Transverse colon (tissue), 4 donors: Measurements from ENCODE around the gene POLR3G. TPM values are rescaled to one million over a fixed set of nuclear protein-coding genes. Genes with fewer than 3 reads are reported as not detected.

Experiments used
- DNase-seq: peaks from one replicate; pipeline ENCODE4 v3.0.0-alpha.2; 2019
- H3K27ac ChIP-seq, 4 donors: fragments of 200-600 bp; sonication (generic); 2 replicates each; pipeline ENCODE4 v1.5.1; 2016 to 2018; ENCODE audit warnings: inconsistent platforms in 4 of 4
- H3K27me3 ChIP-seq: fragments of 200-600 bp; sonication (generic); 2 replicates; pipeline ENCODE4 v1.5.1; 2017; ENCODE audit warnings: inconsistent platforms
- H3K36me3 ChIP-seq, 4 donors: fragments of 200-600 bp; sonication (generic); 2 replicates each; pipeline ENCODE4 v1.5.1; 2017 to 2019; ENCODE audit warnings: inconsistent platforms in 4 of 4
- H3K4me1 ChIP-seq, 4 donors: fragments of 200-600 bp; sonication (generic); 2 replicates each; pipeline ENCODE4 v1.5.1; 2017 to 2020; ENCODE audit warnings: inconsistent platforms in 4 of 4
- H3K4me3 ChIP-seq, 4 donors: fragments of 200-600 bp; sonication (generic); 1 replicate in 1 of 4; 2 replicates in 3 of 4; pipeline versions ENCODE4 v1.5.1 to v1.6.1; 2017 to 2019; ENCODE audit warnings: inconsistent platforms in 4 of 4
- H3K9me3 ChIP-seq, 2 donors: fragments of 200-600 bp; sonication (generic); 2 replicates each; pipeline ENCODE4 v1.5.1; 2017 to 2019; ENCODE audit warnings: inconsistent platforms in 2 of 2
- EP300 ChIP-seq: sonication (generic); formaldehyde crosslinking; IDR thresholded peaks from one replicate; pipeline ENCODE4 v1.6.1; 2017; ENCODE audit warnings: antibody characterized with exemption, low read depth
- POLR2A ChIP-seq: fragments of 450-650 bp; IDR thresholded peaks from one replicate; pipeline ENCODE4 v1.6.1; 2016; ENCODE audit warnings: antibody characterized with exemption, mild to moderate bottlenecking, moderate library complexity
- POLR2AphosphoS5 ChIP-seq, 3 donors: sonication (generic); formaldehyde crosslinking; IDR thresholded peaks; one replicate each; pipeline ENCODE4 v1.6.1; 2016; ENCODE audit warnings: antibody characterized with exemption in 3 of 3
- WGBS, 2 donors: methylation state at CpG; one replicate each; pipeline ENCODE4 v1.1.5; 2018; ENCODE audit warnings: low coverage in 1 of 2; 5-methylcytosine and 5-hydroxymethylcytosine counted together
- in situ Hi-C, 4 donors: fragments of 200-750 bp; cut with MboI; loops; one replicate each; pipeline versions ENCODE4 v1.15.0 to v1.15.1; 2017; ENCODE audit warnings: low sequenced_read_pairs in 3 of 4, low pct_ligation_motif_present in 1 of 4, low pct_unique_long_range_greater_than_20kb in 1 of 4
- intact Hi-C: fragments of 100-400 bp; cut with DNase I; formaldehyde crosslinking; loops from one replicate; pipeline ENCODE4 v1.15.1; 2023; ENCODE audit warnings: low total_unique reads
- total RNA-seq, 4 donors: library from RNA; depleted of rRNA; stranded (reverse); fragments of >200 nt; gene quantifications; one replicate each; pipeline ENCODE4 v1.1.0, GENCODE V29; 2016
- TF ChIP-seq, protein P1 (sequence below), 5 experiments: fragments of 200-600 bp in 3 of 5; fragments of 450-650 bp in 2 of 5; sonication (generic) in 3 of 5; IDR thresholded peaks; 1 replicate in 2 of 5; 2 replicates in 3 of 5; pipeline ENCODE4 v1.5.1; 2016 to 2017; ENCODE audit warnings: antibody characterized with exemption in 5 of 5, inconsistent platforms in 3 of 5, mild to moderate bottlenecking in 2 of 5, moderate library complexity in 1 of 5

Gene POLR3G
- total RNA-seq, 4 donors from 2014 or later, result 1.1 to 6.7 (median 2.5) TPM; not detected in 1

- no peaks in the 10 kb centered on the region for H3K36me3 ChIP-seq
- no peaks in the 10 kb centered on the region for H3K27me3 ChIP-seq
- no peaks in the 10 kb centered on the region for H3K9me3 ChIP-seq
- H3K4me3 ChIP-seq, result no peak overlapping the region
- no peak for DNase-seq
- no peak overlapping the region for H3K27ac ChIP-seq
- no peaks in the 10 kb centered on the region for H3K4me1 ChIP-seq
- in situ Hi-C loops (no loop called here), intact Hi-C loops (no loop called here)
- WGBS, 2 donors, result 78 to 83% methylated on average over 3 of the region's 3 CpGs
- TF ChIP-seq, protein P1, sequence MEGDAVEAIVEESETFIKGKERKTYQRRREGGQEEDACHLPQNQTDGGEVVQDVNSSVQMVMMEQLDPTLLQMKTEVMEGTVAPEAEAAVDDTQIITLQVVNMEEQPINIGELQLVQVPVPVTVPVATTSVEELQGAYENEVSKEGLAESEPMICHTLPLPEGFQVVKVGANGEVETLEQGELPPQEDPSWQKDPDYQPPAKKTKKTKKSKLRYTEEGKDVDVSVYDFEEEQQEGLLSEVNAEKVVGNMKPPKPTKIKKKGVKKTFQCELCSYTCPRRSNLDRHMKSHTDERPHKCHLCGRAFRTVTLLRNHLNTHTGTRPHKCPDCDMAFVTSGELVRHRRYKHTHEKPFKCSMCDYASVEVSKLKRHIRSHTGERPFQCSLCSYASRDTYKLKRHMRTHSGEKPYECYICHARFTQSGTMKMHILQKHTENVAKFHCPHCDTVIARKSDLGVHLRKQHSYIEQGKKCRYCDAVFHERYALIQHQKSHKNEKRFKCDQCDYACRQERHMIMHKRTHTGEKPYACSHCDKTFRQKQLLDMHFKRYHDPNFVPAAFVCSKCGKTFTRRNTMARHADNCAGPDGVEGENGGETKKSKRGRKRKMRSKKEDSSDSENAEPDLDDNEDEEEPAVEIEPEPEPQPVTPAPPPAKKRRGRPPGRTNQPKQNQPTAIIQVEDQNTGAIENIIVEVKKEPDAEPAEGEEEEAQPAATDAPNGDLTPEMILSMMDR (IDR thresholded peaks at IDR 0.05), result no peak
- TF ChIP-seq EP300, result no peak
- TF ChIP-seq POLR2AphosphoS5 (IDR thresholded peaks at IDR 0.05), result no peak
- no peak for TF ChIP-seq POLR2A
Measured at GRCh38 chr5:90484540-90484939, 9.9 kb downstream of the POLR3G start.

GRCh38 chr5:90488791-90489190 is 14.1 kb downstream of the POLR3G start:
- H3K4me3 ChIP-seq, result no peak overlapping the region
- 63 to 71% methylated on average over 2 of the region's 2 CpGs for WGBS, 2 donors
- no peaks in the 10 kb centered on the region for H3K4me1 ChIP-seq
- in situ Hi-C loops, result no loop called here
- intact Hi-C loops, result loop anchor here (2.0 kb wide), 1 partner anchor 56 kb away; no protein-coding TSS in a partner anchor
- no peak overlapping the region for H3K27ac ChIP-seq
- H3K36me3 ChIP-seq, result no peaks in the 10 kb centered on the region
- DNase-seq, result no peak
- TF ChIP-seq, protein P1 (IDR thresholded peaks at IDR 0.05), result no peak
- no peak for TF ChIP-seq EP300
- no peak for TF ChIP-seq POLR2A
- TF ChIP-seq POLR2AphosphoS5 (IDR thresholded peaks at IDR 0.05), result no peak
- no peaks in the 10 kb centered on the region for H3K27me3 ChIP-seq
- no peaks in the 10 kb centered on the region for H3K9me3 ChIP-seq

DNA sequence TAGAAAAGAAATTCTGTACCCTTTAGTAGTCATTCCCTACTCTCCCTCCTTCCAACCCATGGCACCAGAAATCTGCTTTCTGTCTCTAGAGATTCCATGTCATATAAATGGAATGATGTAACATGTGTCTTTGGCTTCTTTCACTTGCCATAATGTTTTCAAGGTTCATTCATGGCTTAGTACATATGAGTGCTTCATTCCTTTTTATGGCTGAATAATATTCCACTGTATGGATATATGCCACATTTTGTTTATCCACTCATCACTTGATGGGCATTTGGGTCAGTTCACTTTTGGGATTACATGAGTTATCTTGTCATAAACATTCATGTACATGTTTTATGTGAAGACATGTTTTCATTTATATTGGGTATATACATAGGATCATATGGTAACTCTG is 19.4 kb downstream of the POLR3G start:
- TF ChIP-seq EP300 (no peak), POLR2AphosphoS5 (IDR thresholded peaks at IDR 0.05) (no peak), POLR2A (no peak)
- TF ChIP-seq, protein P1 (IDR thresholded peaks at IDR 0.05), result no peak
- no peak for DNase-seq
- H3K27ac ChIP-seq, result no peak overlapping the region
- no peaks in the 10 kb centered on the region for H3K27me3 ChIP-seq
- no peak overlapping the region for H3K4me3 ChIP-seq
- H3K36me3 ChIP-seq, result no peaks in the 10 kb centered on the region
- intact Hi-C loops (no loop called here), in situ Hi-C loops (no loop called here)
- no peaks in the 10 kb centered on the region for H3K4me1 ChIP-seq
- H3K9me3 ChIP-seq, result no peaks in the 10 kb centered on the region

DNA sequence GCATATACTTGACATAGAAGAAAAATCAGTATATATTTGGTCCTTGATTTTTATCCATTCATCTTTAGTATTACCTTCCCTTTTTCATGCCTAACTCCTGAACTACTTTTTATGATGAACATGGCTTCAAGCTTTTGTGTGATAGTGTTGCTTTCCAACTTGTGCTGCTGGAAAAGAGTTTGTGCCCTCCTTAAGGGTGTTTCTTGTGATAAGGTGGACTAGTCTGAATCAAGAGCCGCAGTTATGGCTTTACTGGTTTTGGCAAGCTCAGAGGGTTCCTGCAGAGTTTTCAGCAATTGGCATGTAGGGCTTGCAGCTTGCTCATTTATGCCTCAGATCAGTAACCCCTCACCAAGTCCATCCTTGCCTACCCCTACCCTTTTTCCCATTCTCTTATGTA is 20.5 kb downstream of the POLR3G start:
- Histone ChIP-seq H3K27me3 (no peaks in the 10 kb centered on the region), H3K9me3 (no peaks in the 10 kb centered on the region), H3K4me1 (no peaks in the 10 kb centered on the region), H3K4me3 (no peak overlapping the region), H3K27ac (no peak overlapping the region), H3K36me3 (no peaks in the 10 kb centered on the region)
- DNase-seq, result no peak
- intact Hi-C loops, result no loop called here
- TF ChIP-seq EP300, result no peak
- TF ChIP-seq POLR2A, result no peak
- TF ChIP-seq, protein P1 (IDR thresholded peaks at IDR 0.05), result no peak
- no peak for TF ChIP-seq POLR2AphosphoS5 (IDR thresholded peaks at IDR 0.05)
- 93 to 100% methylated on average over 1 of the region's 1 CpG for WGBS, 2 donors
- in situ Hi-C loops, result no loop called here
